DND-41 (cell line): ENCODE results near the gene PTPRD.

Source experiments
- ATAC-seq: fragments of 200-7000 bp; cut with Tn5 transposase; 3 replicates; pipeline ENCODE4 v1.9.1; 2021; ENCODE audit warnings: low read depth; ENCODE audit not compliant: insufficient read depth
- DNase-seq: peaks from one replicate; pipeline ENCODE4 v3.0.0-alpha.2; 2020
- H2AFZ ChIP-seq: 2 replicates; pipeline ENCODE4 v1.6.0; 2012; ENCODE audit warnings: low read depth, low read length
- H3K27ac ChIP-seq: 2 replicates; pipeline ENCODE4 v1.5.1; 2012; ENCODE audit warnings: low read length, inconsistent platforms
- H3K27me3 ChIP-seq: fragments of 200-600 bp; sonication (generic); 2 replicates; pipeline ENCODE4 v1.6.0; 2012; ENCODE audit warnings: low read length, mild to moderate bottlenecking, inconsistent platforms; ENCODE audit not compliant: insufficient read depth, poor library complexity
- H3K36me3 ChIP-seq: 2 replicates; pipeline ENCODE4 v1.5.1; 2012; ENCODE audit warnings: low read length, inconsistent platforms; ENCODE audit not compliant: insufficient read depth
- H3K4me1 ChIP-seq: 2 replicates; pipeline ENCODE4 v1.5.1; 2012; ENCODE audit warnings: mild to moderate bottlenecking, low read length; ENCODE audit not compliant: insufficient read depth
- H3K4me2 ChIP-seq: 2 replicates; pipeline ENCODE4 v1.6.0; 2012; ENCODE audit warnings: mild to moderate bottlenecking, moderate library complexity, low read length, inconsistent platforms; ENCODE audit not compliant: insufficient read depth
- H3K4me3 ChIP-seq, 2 experiments: fragments of 200-600 bp in 1 of 2; shearing (Covaris generic) in 1 of 2; 2 replicates each; pipeline ENCODE4 v1.5.1; 2012 to 2016; ENCODE audit warnings: inconsistent platforms in 2 of 2, low read length in 2 of 2, mild to moderate bottlenecking in 2 of 2, low read depth in 1 of 2, moderate library complexity in 1 of 2
- H3K79me2 ChIP-seq: 2 replicates; pipeline ENCODE4 v1.6.0; 2012; ENCODE audit warnings: low read length, inconsistent platforms; ENCODE audit not compliant: insufficient read depth
- H3K9ac ChIP-seq: 2 replicates; pipeline ENCODE4 v1.6.0; 2012; ENCODE audit warnings: low read depth, mild to moderate bottlenecking, inconsistent platforms, low read length, moderate library complexity
- H3K9me3 ChIP-seq: 2 replicates; pipeline ENCODE4 v1.5.1; 2012; ENCODE audit warnings: low read length, moderate library complexity, mild to moderate bottlenecking, inconsistent platforms; ENCODE audit not compliant: insufficient read depth, severe bottlenecking
- H4K20me1 ChIP-seq: 2 replicates; pipeline ENCODE4 v1.6.0; 2012; ENCODE audit warnings: low read length; ENCODE audit not compliant: insufficient read depth
- CTCF ChIP-seq: IDR thresholded peaks from 2 replicates; pipeline ENCODE4 v1.5.1; 2012; ENCODE audit warnings: borderline replicate concordance, low read length, moderate library complexity, mild to moderate bottlenecking; ENCODE audit not compliant: poor library complexity, severe bottlenecking; ENCODE audit errors: extremely low read depth
- EZH2 ChIP-seq: IDR thresholded peaks from 3 replicates; pipeline ENCODE4 v1.6.1; 2012; ENCODE audit warnings: borderline replicate concordance, low read depth, mild to moderate bottlenecking, moderate library complexity, low read length, inconsistent platforms; ENCODE audit not compliant: severe bottlenecking

Gene PTPRD

GRCh38 chr9:10403283-10403682 is 209.5 kb downstream of the PTPRD start:
- no peak for TF ChIP-seq EZH2
- no peak for TF ChIP-seq CTCF
- Histone ChIP-seq H3K4me1 (no peaks in the 10 kb centered on the region), H2AFZ (no peak overlapping the region), H3K9ac (no peak overlapping the region), H3K9me3 (no peaks in the 10 kb centered on the region), H4K20me1 (no peaks in the 10 kb centered on the region), H3K4me3 (no peak overlapping the region), H3K27me3 (no peaks in the 10 kb centered on the region), H3K36me3 (no peaks in the 10 kb centered on the region), H3K4me2 (no peak overlapping the region), H3K79me2 (no peaks in the 10 kb centered on the region), H3K27ac (no peak overlapping the region)
- no peak for ATAC-seq
- no peak for DNase-seq

GRCh38 chr9:10396615-10397014 is 216.2 kb downstream of the PTPRD start:
- H3K4me1 ChIP-seq: no peaks in the 10 kb centered on the region
- no peaks in the 10 kb centered on the region for H3K79me2 ChIP-seq
- no peak overlapping the region for H3K4me3 ChIP-seq
- no peaks in the 10 kb centered on the region for H3K36me3 ChIP-seq
- H3K27ac ChIP-seq: no peak overlapping the region
- H3K27me3 ChIP-seq: no peaks in the 10 kb centered on the region
- H3K4me2 ChIP-seq: no peak overlapping the region
- H3K9ac ChIP-seq: no peak overlapping the region
- TF ChIP-seq EZH2 (no peak), CTCF (no peak)
- no peak overlapping the region for H2AFZ ChIP-seq
- no peak for DNase-seq
- H4K20me1 ChIP-seq: no peaks in the 10 kb centered on the region
- ATAC-seq: no peak
- H3K9me3 ChIP-seq: no peaks in the 10 kb centered on the region

GRCh38 chr9:10387282-10387681 is 225.5 kb downstream of the PTPRD start:
- DNase-seq (no peak), ATAC-seq (no peak)
- Histone ChIP-seq H2AFZ (no peak overlapping the region), H3K9ac (no peak overlapping the region), H3K27ac (no peak overlapping the region), H3K4me1 (no peaks in the 10 kb centered on the region), H4K20me1 (no peaks in the 10 kb centered on the region), H3K9me3 (no peaks in the 10 kb centered on the region), H3K36me3 (no peaks in the 10 kb centered on the region), H3K27me3 (no peaks in the 10 kb centered on the region), H3K4me3 (no peak overlapping the region), H3K4me2 (no peak overlapping the region), H3K79me2 (no peaks in the 10 kb centered on the region)
- TF ChIP-seq CTCF: no peak
- no peak for TF ChIP-seq EZH2

- no peak overlapping the region for H2AFZ ChIP-seq
- H3K36me3 ChIP-seq: no peaks in the 10 kb centered on the region
- H3K4me3 ChIP-seq: no peak overlapping the region
- no peak overlapping the region for H3K4me2 ChIP-seq
- no peak overlapping the region for H3K27ac ChIP-seq
- H3K79me2 ChIP-seq: no peaks in the 10 kb centered on the region
- DNase-seq (no peak), ATAC-seq (no peak)
- no peaks in the 10 kb centered on the region for H3K27me3 ChIP-seq
- TF ChIP-seq CTCF (no peak), EZH2 (no peak)
- no peaks in the 10 kb centered on the region for H3K9me3 ChIP-seq
- H3K9ac ChIP-seq: no peak overlapping the region
- no peaks in the 10 kb centered on the region for H3K4me1 ChIP-seq
- H4K20me1 ChIP-seq: no peaks in the 10 kb centered on the region
Measured at GRCh38 chr9:10371824-10372223, 241.0 kb downstream of the PTPRD start.
